PC-9 (cell line): ENCODE data around the gene CCDC78.

Source experiments
- CTCF ChIP-seq: fragments of 200-600 bp; sonication (generic); conservative IDR thresholded peaks from 2 replicates; pipeline ENCODE4 v1.6.1; 2017; ENCODE audit warnings: mixed run types, antibody characterized with exemption, mild to moderate bottlenecking, moderate library complexity
- EZH2 ChIP-seq: fragments of 200-600 bp; sonication (generic); IDR thresholded peaks from 2 replicates; pipeline ENCODE4 v1.8.0; 2017; ENCODE audit warnings: antibody characterized with exemption, low read depth

DNA sequence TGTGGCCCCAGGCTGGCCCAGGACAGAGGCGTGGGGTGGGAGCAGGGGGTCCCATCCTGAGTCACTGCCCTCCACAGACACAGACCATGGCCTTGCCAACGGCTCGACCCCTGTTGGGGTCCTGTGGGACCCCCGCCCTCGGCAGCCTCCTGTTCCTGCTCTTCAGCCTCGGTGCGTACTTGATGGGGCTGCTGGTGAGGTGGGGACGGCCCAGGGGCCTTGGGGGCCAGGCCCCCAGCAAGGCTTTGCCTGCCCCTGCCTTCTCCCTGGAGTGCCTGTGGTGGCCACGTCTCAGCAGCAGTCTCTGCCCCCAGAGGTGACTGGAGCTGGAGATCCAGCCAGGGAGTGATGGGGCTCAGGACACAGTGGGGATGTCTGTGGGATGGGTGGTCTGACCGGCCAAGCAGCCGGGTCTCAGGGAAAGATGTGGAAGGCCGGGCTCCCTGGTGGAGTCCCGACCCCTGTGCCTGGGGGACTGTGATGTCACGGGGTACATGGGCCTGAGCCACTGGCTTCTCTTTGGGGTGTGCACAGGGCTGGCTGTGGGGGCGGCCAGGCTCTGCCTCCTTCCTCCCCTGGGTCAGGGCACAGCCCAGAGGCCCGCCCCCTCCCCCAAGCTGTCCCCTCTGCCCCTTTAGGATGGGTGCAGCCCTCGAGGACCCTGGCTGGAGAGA lies 36.5 kb upstream of the CCDC78 start:
- no peak for TF ChIP-seq CTCF
- TF ChIP-seq EZH2: no peak
